GM12874 (cell line): ENCODE data around the gene TMEM217.

Experiments used
- CTCF ChIP-seq: IDR thresholded peaks from 2 replicates; pipeline ENCODE4 v1.5.1; 2011; ENCODE audit warnings: low read depth, mild to moderate bottlenecking, control low read depth, low read length, moderate library complexity; ENCODE audit not compliant: insufficient read depth

Gene TMEM217

DNA sequence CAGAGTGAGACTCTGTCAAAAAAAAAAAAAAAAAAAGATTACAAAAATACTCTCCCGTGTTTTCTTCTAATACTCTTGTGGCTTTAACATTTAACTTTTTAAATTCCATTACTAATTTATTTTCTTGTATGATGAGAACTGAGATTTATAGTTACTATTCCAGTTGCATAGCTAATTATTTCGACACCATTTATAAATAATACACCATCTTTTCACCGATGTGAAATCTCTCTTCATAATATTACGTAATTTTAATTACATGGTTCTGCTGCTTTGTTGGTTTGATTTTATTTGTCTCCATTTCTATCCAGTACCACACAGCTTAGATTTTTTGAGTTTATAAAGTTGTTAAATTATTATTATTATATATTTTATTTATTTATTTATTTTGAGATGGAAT, 42.0 kb upstream of the TMEM217 start:
- no peak for TF ChIP-seq CTCF

DNA sequence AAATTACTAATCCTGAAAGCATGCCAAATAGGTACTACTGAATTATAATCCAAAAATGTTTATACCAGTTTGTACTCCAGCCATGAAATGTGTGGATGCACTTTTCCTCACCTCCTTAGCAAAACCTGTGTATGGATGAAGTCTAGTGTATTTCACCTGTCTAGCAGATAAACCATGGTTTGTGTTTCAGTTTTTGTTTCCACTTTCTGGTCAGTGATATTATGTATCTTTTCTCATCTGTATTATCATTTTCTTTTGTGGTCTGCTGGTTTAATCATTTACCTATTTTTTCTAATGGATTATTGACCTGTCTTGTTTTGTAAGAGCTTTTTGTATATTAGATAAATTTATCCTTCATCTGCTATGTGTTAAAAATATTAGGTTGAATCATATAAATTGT, 41.0 kb upstream of the TMEM217 start:
- TF ChIP-seq CTCF = no peak

DNA sequence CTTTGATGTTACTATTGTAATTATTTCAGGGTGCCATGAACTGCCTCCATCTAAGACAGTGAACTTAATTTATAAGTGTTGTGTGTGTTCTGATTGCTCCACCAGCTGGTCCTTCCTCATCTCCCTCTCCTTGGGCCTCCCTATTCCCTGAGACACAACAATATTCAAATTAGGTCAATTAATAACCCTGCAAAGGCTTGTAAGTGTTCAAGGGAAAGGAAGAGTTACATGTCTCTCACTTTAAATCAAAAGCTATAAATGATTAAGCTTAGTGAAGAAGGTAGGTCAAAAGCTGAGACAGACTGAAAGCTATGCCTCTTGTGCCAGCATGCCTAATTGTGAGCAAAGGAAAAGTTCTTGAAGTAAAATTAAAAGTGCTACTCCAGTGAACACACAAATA, 35.5 kb upstream of the TMEM217 start:
- TF ChIP-seq CTCF = no peak

DNA sequence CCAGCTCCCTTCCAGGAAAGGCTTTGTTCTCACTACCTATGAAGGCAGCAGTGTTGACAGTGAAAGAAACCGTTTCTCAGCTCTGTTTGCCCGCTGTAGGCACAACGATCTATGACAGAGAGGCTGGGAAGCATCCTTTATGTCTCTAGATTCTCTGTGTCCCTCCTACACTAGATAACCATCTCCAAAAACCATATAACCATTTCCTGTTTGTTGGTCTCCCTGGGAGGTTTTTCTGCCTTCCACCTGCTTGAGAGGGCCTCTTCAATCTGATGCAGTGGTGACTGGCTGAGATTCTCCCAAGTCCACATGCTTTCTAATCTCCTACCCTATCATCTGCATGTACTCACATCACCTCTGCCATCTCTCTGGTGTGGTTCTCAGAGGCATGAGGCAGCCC, 32.0 kb upstream of the TMEM217 start:
- no peak for TF ChIP-seq CTCF

- no peak for TF ChIP-seq CTCF
Measured at GRCh38 chr6:37288247-37288646, 30.3 kb upstream of the TMEM217 start.

DNA sequence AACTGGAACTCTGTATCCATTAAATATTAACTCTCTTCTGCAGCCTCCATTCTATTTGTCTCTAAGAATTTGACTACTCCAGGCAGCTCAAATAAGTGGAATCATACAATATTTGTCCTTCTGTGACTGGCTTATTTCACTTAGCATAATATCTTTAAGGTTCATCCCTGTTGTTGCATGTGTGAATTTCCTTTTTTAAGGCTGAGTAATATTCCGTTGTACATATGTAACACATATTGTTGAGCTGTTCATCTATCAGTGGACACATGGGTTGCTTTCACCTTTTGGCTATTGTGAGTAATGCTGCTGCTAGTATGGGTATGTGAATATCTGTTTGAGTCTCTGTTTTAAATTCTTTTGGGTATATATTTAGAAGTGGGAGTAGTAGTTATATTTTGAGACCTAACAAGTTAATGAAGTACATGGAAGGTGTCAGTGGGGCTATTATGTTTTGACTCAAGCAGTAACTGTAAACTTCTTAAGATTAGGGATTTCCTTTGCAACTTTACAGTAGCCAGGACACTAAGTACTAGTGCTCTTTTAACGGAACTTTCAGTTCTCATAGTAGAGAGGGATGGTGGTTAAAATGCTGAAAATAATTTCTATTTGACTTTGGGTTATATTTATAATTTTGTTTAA, 29.7 kb upstream of the TMEM217 start:
- no peak for TF ChIP-seq CTCF

- no peak for TF ChIP-seq CTCF
Measured at GRCh38 chr6:37285861-37286311, 27.9 kb upstream of the TMEM217 start.
